GM18517 (cell line): ENCODE results near the gene ICAM2.
"Not testable (repeated sequence)": the region's sequence is repeated elsewhere in the genome, so short reads cannot be mapped to it uniquely, and the experiment has no call there.

Experiments used
- ATAC-seq: cut with Tn5 transposase; IDR thresholded peaks from one replicate; pipeline ENCODE4 v1.9.1; 2021; ENCODE audit warnings: mild to moderate bottlenecking, moderate library complexity; ENCODE audit not compliant: unreplicated experiment

ICAM2 gene

DNA sequence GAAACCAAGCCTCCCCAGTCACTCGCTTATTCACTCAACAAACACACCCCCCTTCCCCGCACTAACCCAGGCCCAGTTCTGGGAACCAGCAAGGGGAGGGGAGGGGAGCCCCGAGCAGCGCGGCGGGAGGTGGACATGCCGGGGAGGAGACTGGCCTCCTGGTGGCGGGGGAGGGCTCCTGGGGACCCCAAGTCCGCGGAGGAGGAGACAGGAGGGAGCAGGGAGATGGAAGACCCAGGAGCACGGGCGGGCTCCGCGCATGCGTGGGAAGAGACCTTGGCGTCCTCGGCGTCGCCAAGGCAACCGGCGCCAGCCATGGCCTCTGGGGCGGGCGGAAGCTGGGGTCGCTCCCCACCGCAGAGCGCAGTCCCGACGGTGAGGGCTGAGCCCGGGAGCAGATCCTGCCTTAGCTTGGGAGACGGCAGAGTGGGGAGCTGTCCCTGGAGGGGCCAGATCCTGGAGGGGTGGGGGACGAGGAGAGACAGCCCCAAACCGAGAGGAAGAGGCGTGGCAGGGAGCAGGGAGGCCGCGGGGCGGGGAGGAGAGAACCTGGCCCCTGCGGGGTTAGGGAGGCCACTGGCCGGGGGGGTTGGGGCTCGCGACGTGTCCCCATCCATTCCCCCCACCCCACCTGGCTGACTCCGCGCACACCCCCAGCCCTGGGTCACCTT is 22.2 kb downstream of the ICAM2 start, which contains the start of gene PRR29:
PRR29 (plus strand) TSS at position 302 of the 671 bp plus-strand sequence; CDS start at position 316, 14 bp downstream.
- no peak for ATAC-seq

DNA sequence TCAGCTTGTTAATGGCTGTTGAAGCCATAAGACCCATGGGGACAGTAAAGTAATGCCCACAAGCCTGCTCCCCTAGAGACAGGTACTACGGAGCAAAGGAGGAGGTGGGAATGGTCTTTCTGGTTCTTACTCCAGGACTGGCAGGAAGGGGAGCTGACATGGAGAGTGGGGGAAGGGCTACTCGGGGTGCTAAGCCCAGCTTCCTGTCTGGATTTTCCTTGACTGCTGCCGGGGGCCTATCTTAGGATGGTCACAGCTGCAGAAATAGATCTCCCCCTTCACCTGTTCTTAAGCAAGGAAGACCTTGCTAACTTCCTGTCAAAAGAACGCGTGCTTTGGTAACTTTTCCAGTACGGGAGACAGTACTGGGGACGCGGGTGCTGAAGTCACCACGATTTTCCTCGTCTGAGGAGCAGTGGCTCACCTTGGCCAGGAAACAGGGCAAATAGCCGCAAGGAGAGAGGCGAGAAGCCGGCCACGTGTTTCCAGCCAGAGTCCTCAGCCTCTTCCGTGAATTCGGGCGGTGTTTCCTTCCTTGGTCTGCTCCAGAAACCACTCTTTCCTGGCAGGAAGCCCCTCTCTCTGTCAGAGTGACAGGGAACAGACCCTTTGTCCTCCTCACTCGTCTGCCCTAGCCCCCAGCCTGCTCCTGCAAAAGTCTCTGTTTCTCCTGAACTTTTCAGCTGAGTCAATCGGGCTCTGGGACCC is 22.9 kb downstream of the ICAM2 start:
- ATAC-seq: no peak

DNA sequence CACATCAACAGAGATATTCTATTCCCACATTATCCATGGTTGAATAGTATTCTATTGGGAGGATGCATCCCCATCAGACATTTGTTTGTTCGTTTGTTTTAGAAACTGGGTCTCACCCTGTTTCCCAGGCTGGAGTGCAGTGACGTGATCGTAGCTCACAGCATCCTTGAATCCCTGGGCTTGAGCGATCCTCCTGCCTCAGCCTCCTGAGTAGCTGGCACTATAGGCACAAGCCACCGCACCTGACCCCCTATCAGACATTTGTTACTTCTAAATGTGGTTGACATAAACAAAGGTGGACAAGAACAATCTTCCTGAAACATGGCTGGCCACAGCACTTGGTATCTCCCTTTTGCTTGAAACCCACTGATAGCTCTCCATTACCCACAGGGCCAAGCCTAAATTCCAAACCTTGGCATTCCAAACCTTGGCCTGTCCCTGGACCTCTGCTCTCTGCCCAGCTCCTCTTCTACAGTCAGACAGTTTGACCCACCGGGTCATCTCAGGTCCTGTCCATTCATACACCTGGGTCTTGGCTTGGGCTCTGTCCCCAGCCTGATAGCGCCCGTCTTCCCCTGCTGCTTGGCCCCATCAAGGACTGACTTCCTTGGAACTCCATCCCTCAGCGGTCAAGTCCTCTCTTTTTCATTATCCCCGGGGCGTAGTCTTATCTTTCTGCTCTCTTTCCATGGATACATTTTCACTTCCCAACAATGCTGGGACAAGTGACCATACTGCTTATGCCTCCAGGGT is 23.8 kb downstream of the ICAM2 start:
- no peak for ATAC-seq

DNA sequence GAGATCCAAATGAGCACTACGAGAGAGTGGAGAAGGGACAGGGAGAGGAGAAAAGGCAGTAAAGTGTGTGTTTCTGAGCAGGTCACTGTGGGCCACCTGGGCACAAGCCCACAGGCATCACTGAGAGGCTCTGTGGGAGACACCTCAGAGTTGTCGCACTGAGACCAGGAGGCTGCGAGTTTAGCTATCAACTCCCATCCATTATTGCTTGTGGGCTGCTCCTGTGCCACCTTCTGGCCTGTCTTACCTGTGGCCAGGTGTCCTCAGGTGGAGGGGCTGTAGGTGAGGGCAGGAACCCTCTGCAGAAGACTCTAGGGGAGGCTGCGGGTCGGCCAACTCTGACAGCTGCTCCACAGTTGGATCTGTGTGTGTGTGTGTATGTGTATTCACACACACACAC is 24.8 kb downstream of the ICAM2 start:
- no peak for ATAC-seq

DNA sequence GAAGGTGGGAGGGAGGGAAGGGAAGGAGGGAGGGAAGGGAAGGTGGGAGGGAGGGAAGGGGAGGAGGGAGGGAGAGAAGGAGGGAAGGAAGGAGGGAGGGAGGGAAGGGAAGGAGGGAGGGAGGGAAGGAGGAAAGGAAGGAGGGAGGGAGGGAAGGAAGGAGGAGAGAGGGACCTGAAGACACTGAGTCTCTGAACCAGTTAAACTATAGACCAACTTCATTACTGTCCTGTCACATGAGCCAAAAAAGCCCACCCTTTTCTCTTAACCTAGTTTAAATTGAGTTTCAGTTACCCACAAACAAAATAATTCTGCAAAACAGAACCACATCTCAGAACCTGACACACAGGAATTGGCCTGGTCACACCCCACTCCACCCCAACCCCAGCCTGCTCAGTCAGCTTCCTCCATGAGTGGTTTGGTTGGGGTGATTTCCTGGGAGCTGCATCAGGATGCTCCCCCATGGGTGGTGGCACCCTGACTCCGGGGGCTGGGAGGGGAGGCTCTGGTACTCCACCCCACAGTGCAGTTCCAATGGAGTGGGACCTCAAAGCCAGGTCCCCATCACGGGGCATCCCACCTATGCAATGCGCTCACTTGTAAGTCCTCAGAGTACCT is 27.0 kb downstream of the ICAM2 start:
- no peak for ATAC-seq

DNA sequence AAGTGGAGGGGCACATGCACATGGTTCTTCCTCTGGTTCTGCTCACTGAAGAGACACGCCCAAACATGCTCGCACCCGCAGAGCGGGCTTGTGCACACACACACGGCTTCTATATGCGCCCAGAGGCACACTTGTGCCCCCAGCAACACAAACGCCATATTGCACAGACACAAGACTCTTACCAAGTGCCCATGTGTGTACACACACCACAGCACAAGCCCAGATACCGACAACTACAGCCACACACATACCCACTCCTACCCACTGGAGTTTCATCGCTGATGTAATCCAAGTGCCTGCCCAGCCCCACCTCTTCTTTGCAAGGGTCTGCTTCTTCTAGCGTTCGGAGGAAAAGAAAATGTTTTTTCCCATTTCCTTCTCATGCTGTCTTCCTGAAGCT is 28.8 kb downstream of the ICAM2 start:
- no peak for ATAC-seq

DNA sequence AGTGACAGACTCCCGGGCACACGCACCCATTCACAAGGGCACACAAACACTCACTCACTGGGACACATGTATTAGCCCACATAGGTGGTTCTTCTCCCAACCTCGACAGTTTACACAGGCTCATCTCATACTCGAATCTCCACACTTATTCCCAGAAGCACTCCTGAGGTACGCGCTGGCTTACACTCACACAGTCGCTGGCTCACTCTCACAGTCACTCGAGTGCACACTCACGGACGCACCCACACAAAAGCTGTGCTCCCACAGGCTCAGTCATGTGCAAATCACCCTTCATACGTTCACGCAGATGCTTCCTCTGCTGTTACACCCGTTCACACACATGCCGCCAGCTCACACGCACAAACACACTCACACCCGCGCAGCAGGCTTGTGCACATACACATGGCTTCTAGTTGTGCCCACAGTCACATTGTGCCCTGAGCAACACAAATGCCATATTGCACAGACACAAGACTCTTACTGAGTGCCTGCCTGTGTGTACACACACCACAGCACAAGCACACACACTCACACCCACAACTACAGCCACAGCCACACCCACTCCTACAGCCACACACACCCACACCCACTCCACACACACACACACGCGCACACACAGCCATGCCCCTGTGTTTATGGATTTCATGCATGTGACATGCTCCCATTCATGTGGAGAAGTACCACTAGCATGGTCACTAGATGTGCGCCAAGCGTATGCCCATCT is 30.6 kb downstream of the ICAM2 start:
- no peak for ATAC-seq

DNA sequence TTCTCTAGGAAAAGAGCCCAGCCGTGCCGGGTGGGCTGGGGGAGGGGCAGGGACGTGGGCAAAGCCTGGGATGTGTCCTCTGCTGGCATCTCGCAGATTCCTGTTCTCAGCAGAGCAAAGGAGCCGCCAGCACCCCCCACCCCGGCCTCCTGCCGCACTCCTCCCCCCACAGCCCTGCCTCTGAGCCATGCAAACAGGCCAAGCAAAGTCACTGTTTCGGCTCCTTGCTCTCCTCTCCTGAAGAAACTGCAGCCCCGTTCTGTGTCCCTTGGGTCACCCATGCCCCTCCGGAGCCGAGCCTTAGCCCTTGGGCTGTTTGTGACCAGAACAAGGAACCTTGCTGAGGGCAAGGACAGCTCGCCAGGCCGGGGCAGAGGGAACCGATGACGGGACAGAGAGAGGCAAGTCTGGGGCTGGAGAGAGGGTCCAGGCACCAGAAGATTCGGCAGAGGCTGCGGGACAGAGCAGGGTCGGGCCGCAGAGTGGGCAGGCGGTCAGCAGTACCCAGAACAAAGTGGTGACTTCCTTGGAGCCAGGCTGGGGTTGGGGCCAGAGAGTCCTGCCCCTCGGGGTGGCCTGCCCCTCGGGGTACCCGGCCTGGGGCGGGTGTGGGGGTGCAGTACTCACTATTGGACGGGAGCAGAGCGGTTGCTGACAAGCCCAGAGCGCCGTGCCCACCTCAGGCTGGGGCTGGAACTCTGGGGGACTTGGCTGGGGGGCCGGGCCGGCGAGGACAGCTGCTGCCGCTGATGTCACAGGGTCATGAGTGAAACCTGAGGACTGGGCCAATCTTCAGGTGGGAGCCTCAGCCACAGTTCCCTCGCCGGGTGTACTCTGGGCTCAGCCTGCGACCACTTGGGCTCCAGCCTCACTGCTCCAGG is 31.5 kb downstream of the ICAM2 start:
- ATAC-seq: no peak

DNA sequence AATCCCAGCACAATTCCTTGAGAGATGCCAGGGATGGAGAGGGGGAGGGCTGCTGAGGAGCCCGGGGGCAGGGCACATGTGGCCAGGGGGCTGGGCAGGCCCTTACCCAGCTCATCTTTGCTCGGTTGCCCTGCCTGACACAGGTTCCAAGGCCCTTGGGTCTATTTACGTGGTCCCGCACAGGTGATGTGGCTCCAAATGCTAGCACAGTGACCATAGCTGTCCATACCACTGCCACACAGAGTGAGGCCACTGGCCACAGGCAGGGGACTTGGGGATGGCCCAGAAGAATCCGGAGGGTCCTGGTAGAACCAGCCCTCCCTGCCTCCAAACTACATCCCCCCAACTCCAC is 32.3 kb downstream of the ICAM2 start:
- ATAC-seq: no peak

DNA sequence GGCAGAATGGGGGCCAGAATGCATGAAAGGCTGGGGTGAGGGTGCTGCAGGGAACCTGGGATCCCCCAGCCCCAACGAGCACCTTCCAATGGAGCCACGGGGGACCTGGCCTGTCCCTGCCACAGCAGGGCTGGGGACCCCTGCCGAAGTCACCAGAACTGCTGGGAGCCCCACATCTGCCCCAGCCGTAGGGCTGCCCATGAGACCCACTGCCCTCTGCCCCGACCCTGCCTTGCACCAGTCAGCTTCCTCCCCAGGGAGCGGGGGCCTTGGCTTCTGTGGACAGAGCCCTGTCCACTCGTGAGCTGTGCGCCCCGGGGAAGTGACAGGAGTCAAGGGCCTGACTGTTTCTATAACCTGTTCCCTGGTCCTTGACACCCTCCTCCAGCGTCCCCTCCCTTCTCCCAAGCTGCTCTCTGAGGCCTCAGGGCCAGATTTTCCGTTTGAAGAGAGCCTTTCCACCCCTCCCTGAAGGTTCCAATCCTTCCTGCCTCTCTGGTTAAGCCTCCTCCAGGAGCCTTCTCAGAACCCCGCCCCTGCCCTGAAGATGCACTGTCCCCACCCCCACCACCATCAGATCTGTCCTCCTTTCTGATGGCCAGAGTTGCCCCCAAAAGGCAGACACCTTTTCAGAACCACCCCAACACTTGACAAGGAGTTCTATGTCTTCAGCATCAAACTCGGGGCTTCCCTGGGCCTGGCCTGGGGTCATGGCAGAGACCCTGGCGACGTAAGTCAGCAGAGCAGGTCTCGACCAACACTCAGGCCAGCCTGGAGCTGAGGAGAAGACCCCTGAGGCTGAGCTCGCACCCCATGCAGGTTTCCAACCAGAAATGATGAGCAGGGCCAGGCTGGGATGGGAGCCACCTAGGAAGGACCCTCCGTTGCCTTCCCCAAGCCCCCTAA is 33.0 kb downstream of the ICAM2 start:
- no peak for ATAC-seq

DNA sequence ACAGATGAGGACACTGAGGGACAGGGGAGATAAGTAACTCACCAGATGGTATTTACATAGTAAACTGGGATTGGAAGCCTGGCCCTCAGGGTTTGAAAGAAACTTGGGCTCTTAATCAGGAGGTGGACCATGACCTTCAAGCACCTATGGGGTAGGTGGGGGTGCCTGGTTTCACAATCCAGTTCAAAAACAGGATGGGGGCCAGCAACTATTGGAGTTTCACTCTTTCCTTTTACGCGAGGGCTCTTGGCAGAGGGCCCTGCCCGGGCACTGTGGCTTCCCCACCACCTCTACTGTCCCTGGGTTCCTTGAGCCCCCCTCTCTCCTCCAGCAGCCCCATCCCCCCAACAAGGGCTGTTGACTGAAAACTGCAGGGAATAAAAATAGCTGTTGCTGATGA is 33.6 kb downstream of the ICAM2 start:
- no peak for ATAC-seq

DNA sequence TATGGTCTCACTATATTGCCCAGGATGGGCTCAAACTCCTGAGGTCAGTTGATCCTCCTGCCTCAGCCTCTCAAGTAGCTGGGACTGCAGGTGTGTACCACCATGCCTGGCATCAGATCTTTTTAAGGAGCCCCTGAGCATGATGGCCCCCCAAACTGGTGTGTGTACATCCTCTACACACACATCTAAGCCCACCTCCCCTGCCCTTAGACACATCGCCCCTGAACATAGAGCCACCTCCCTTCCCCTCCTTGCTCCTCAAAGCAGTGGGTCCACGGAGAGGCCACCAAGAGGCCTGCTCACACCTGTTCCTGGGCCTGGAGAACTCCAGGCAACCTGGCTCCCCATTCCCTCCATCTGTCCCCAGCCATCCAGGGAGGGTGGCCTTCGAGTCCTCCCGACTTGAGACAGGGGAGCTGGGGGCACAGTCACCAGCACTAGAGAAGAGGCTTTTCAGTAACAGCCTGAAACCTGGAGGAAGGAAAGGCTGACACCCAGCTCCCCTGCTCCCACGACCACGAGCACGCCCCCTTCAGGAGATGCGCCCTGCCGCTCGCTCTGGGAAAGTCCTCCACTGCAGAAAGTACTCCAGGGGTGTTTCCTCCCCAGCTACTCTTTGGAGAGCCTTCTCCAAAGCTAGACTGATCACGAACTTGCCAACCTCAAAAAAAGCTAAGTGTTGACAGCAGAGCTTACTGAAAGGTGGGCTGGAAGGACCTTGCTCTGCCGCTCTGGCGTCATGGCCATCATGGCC is 34.9 kb downstream of the ICAM2 start:
- no peak for ATAC-seq

DNA sequence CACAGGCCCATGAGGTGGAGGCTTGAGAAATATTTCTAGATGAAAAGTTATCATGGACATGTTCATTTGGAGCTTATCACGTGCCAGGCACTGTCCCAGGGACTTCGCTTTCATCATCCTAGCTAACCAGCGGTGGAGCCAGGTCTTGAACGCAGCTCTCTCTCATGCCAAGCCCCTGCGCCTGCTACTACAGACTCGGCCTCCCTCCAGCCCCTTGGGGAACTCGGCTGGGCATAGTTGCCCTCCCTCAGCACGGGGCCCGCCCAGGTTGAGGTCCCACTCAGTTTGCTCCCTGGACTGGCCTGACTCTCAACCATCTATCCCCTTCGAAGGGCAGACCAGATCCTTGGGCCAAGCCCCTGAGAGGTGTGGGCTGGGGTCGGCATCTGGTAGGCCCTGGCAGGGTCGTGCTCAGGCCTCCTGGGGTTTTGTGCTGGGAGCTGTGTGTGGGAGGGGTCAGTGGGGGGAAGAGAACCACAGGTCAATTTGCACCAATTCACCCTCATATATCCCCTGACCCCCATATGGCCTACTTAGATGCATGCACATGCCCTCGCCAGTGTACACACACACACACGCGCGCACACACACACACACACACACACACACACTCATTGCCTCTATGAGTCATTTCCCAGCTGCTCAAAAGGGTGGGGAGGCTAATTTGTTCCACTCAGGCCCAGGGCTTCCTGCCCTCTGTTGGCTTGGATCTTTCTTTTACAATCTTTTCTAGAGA is 35.6 kb downstream of the ICAM2 start:
- no peak for ATAC-seq

DNA sequence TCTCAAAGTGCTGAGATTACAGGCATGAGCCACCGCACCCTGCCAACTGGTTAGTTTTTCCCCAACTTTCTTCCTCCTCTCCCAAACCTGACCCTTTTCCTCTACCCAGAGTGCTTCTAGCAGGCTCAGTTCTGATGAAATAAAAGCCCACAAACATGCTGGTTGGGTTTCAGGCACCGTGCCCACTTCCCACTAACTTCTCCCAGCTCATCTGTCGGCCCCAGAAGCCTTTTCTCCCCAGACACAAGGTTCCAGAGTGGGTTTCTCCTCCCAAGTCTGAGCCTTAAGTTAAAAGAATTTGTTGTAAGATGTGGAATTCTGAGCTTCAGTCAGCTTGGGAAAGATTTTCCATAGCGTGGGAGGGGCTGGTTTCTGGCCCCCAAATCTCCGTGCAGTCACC is 36.2 kb downstream of the ICAM2 start:
- ATAC-seq: no peak

DNA sequence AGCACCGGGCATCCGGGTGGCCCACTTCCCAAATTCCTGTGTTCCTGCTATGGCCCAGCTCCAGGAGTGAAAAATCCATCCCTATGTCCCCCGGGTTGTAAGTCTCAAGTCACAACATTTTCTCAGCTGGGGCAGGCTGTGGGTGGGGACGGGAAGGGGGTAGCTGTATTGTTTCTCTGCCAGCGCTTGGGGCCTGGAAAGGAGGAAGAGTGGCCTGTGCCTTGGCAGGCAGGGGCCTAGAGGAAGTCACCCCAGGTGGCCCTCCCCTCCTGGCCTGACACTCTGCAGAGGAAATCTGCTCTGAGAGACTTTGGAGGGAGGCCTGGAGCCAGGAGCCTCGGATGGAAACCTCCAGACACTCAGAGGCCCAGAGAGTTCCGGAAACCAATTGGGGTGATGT is 37.1 kb downstream of the ICAM2 start:
- ATAC-seq: no peak

DNA sequence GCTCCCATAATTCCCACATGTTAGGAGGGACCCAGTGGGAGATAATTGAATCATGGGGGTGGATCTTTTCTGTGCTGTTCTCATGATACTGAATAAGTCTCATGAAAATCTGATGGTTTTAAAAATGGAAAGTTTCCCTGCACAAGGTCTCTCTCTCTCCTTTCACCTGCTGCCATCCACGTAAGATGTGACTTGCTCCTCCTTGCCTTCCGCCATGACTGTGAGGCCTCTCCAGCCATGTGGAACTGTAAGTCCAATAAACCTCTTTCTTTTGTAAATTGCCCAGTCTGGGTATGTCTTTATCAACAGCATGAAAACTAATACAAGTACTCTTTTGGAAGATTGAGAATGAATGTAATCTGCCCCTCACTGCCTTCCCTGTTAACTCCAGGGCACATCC is 37.8 kb downstream of the ICAM2 start:
- ATAC-seq: not testable (repeated sequence)
